HG03095 (cell line): ENCODE measurements around the gene ALDH18A1.
"Not testable (repeated sequence)": the region's sequence is repeated elsewhere in the genome, so short reads cannot be mapped to it uniquely, and the experiment has no call there.

Source experiments
- ATAC-seq: cut with Tn5 transposase; IDR thresholded peaks from one replicate; pipeline ENCODE4 v1.9.1; 2021; ENCODE audit warnings: moderate library complexity; ENCODE audit not compliant: unreplicated experiment

The ALDH18A1 gene

GRCh38 chr10:95656291-95657164 lies at the start of gene ALDH18A1:
ALDH18A1 (minus strand) TSS chr10:95656711; CDS start chr10:95653377, 3,334 bp downstream.
- peak; percentile 85 for ATAC-seq

GRCh38 chr10:95698415-95698814 lies 41.9 kb upstream of the ALDH18A1 start:
- no peak for ATAC-seq

- no peak for ATAC-seq
Observed at GRCh38 chr10:95697429-95697828, 40.9 kb upstream of the ALDH18A1 start.

- no peak for ATAC-seq
Observed at GRCh38 chr10:95694665-95695064, 38.2 kb upstream of the ALDH18A1 start.

GRCh38 chr10:95693668-95694534 lies 37.4 kb upstream of the ALDH18A1 start, which contains the start of gene TCTN3:
TCTN3 (minus strand) TSS chr10:95693927; CDS start chr10:95693899, 28 bp downstream.
- ATAC-seq: peak; percentile 99

GRCh38 chr10:95693071-95693667 lies 36.7 kb upstream of the ALDH18A1 start:
- ATAC-seq: no peak

GRCh38 chr10:95691281-95691680 lies 34.8 kb upstream of the ALDH18A1 start:
- no peak for ATAC-seq

- ATAC-seq: no peak
Observed at GRCh38 chr10:95688648-95689047, 32.1 kb upstream of the ALDH18A1 start.

- ATAC-seq: no peak
Observed at GRCh38 chr10:95683966-95684365, 27.5 kb upstream of the ALDH18A1 start.

- ATAC-seq: no peak
Observed at GRCh38 chr10:95675403-95676116, 19.0 kb upstream of the ALDH18A1 start.

- no peak for ATAC-seq
Observed at GRCh38 chr10:95674643-95675042, 18.1 kb upstream of the ALDH18A1 start.

- not testable (repeated sequence) for ATAC-seq
Observed at GRCh38 chr10:95672641-95673040, 16.1 kb upstream of the ALDH18A1 start.

- ATAC-seq: no peak
Observed at GRCh38 chr10:95664543-95664942, 8.0 kb upstream of the ALDH18A1 start.

- no peak for ATAC-seq
Observed at GRCh38 chr10:95663496-95663895, 7.0 kb upstream of the ALDH18A1 start.

GRCh38 chr10:95661818-95662217 lies 5.3 kb upstream of the ALDH18A1 start:
- no peak for ATAC-seq

- no peak for ATAC-seq
Observed at GRCh38 chr10:95660283-95660682, 3.8 kb upstream of the ALDH18A1 start.

- ATAC-seq: no peak
Observed at GRCh38 chr10:95657250-95657649, 739 bp upstream of the ALDH18A1 start.

- ATAC-seq: peak; percentile 22
Observed at GRCh38 chr10:95655571-95656290, 780 bp downstream of the ALDH18A1 start.

- ATAC-seq: no peak
Observed at GRCh38 chr10:95653895-95654294, 2.6 kb downstream of the ALDH18A1 start.
